ENCODE results near the gene TSR2.

- TF ChIP-seq TAF7 (optimal IDR thresholded peaks at IDR 0.05; ENCODE audit: borderline replicate concordance, low read depth, low read length) (no peak), POLR2A (IDR thresholded peaks at IDR 0.05; ENCODE audit: control extremely low read depth in 1 of 2, low read depth in 2 of 2, low read length in 2 of 2) (no peak), POLR2AphosphoS5 (IDR thresholded peaks at IDR 0.05; ENCODE audit: low read depth, low read length) (no peak), CTCF (IDR thresholded peaks at IDR 0.05; ENCODE audit: control extremely low read depth in 1 of 3, insufficient read depth in 1 of 3, low read depth in 1 of 3, low read length in 3 of 3) (no peak), SP2 (IDR thresholded peaks at IDR 0.05; ENCODE audit: low read length) (no peak)
These were observed 20.5 kb upstream of the TSR2 start for GRCh38 chrX:54419559-54420302.
